Esophagus muscularis mucosa (tissue), 4 donors: Measurements from ENCODE around the gene GABRB3.

Experiments used
- EP300 ChIP-seq: sonication (generic); formaldehyde crosslinking; IDR thresholded peaks from one replicate; pipeline ENCODE4 v1.6.1; 2017; ENCODE audit warnings: antibody characterized with exemption
- POLR2A ChIP-seq: fragments of 450-650 bp; IDR thresholded peaks from one replicate; pipeline ENCODE4 v1.6.1; 2017; ENCODE audit warnings: antibody characterized with exemption, moderate library complexity, mild to moderate bottlenecking, low read depth
- POLR2AphosphoS5 ChIP-seq, 2 donors: sonication (generic); formaldehyde crosslinking; IDR thresholded peaks; one replicate each; pipeline ENCODE4 v1.6.1; 2017; ENCODE audit warnings: antibody characterized with exemption in 2 of 2
- TF ChIP-seq, protein P1 (sequence below), 3 experiments: fragments of 200-600 bp in 2 of 3; fragments of 450-650 bp in 1 of 3; sonication (generic) in 2 of 3; IDR thresholded peaks; one replicate each; pipeline ENCODE4 v1.5.1; 2017 to 2019; ENCODE audit warnings: antibody characterized with exemption in 3 of 3, mild to moderate bottlenecking in 2 of 3, moderate library complexity in 1 of 3

DNA sequence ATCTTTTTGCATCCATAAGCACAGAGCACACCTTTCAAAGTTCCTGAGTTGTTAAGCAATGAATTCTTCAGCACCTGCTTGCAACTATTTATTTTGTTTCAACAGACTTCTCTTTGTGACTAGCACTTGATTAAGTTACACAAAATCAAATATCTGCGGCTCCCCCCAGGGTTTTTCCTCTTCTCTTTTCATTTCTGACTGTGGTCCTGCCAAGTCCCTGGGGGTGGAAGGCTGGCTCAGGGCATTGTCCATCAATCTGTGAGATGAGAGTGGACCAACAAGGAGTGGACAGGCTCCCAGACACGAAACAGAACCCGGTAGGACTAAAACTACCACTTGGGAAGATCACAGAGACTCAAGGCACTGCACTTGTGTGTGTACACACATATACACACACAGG is 96.8 kb downstream of the GABRB3 start:
- TF ChIP-seq, protein P1, sequence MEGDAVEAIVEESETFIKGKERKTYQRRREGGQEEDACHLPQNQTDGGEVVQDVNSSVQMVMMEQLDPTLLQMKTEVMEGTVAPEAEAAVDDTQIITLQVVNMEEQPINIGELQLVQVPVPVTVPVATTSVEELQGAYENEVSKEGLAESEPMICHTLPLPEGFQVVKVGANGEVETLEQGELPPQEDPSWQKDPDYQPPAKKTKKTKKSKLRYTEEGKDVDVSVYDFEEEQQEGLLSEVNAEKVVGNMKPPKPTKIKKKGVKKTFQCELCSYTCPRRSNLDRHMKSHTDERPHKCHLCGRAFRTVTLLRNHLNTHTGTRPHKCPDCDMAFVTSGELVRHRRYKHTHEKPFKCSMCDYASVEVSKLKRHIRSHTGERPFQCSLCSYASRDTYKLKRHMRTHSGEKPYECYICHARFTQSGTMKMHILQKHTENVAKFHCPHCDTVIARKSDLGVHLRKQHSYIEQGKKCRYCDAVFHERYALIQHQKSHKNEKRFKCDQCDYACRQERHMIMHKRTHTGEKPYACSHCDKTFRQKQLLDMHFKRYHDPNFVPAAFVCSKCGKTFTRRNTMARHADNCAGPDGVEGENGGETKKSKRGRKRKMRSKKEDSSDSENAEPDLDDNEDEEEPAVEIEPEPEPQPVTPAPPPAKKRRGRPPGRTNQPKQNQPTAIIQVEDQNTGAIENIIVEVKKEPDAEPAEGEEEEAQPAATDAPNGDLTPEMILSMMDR (IDR thresholded peaks at IDR 0.05), result no peak
- TF ChIP-seq POLR2A, result no peak
- TF ChIP-seq POLR2AphosphoS5 (IDR thresholded peaks at IDR 0.05), result no peak
- no peak for TF ChIP-seq EP300
